Midbrain (tissue), 1 donor: ENCODE measurements around the gene CHMP3.
"Not testable (repeated sequence)": the region's sequence is repeated elsewhere in the genome, so short reads cannot be mapped to it uniquely, and the experiment has no call there.

Experiments used
- DNase-seq: peaks from one replicate; lab custom pipeline; 2025; lab: John Stamatoyannopoulos, UW

The CHMP3 gene

GRCh38 chr2:86549440-86549839 is 13.8 kb downstream of the CHMP3 start:
- DNase-seq = not testable (repeated sequence)

- not testable (repeated sequence) for DNase-seq
These were observed 14.3 kb downstream of the CHMP3 start for GRCh38 chr2:86548913-86549396.

GRCh38 chr2:86548165-86548912 is 14.9 kb downstream of the CHMP3 start:
- DNase-seq = not testable (repeated sequence)

GRCh38 chr2:86545296-86545924 is 17.8 kb downstream of the CHMP3 start:
- DNase-seq = not testable (repeated sequence)

- not testable (repeated sequence) for DNase-seq
These were observed 18.8 kb downstream of the CHMP3 start for GRCh38 chr2:86544278-86545099.

- no peak for DNase-seq
These were observed 19.4 kb downstream of the CHMP3 start for GRCh38 chr2:86543793-86544192.

GRCh38 chr2:86543335-86543734 is 19.9 kb downstream of the CHMP3 start:
- no peak for DNase-seq

GRCh38 chr2:86542814-86543213 is 20.4 kb downstream of the CHMP3 start:
- no peak for DNase-seq

GRCh38 chr2:86541334-86541733 is 21.9 kb downstream of the CHMP3 start:
- no peak for DNase-seq

GRCh38 chr2:86533589-86533988 is 29.7 kb downstream of the CHMP3 start:
- DNase-seq = no peak

- no peak for DNase-seq
These were observed 37.6 kb downstream of the CHMP3 start for GRCh38 chr2:86525421-86526340.

GRCh38 chr2:86523491-86523890 is 39.8 kb downstream of the CHMP3 start:
- no peak for DNase-seq

GRCh38 chr2:86522711-86523110 is 40.5 kb downstream of the CHMP3 start:
- no peak for DNase-seq

GRCh38 chr2:86521922-86522321 is 41.3 kb downstream of the CHMP3 start:
- DNase-seq = no peak

- no peak for DNase-seq
These were observed 43.1 kb downstream of the CHMP3 start for GRCh38 chr2:86520153-86520552.

GRCh38 chr2:86519349-86519748 is 43.9 kb downstream of the CHMP3 start:
- no peak for DNase-seq

GRCh38 chr2:86518481-86518880 is 44.8 kb downstream of the CHMP3 start:
- DNase-seq = peak; percentile 68

- no peak for DNase-seq
These were observed 49.1 kb downstream of the CHMP3 start for GRCh38 chr2:86513948-86514660.

- no peak for DNase-seq
These were observed 50.4 kb downstream of the CHMP3 start for GRCh38 chr2:86512892-86513291.

- DNase-seq = no peak
These were observed 51.2 kb downstream of the CHMP3 start for GRCh38 chr2:86512034-86512433.

- DNase-seq = no peak
These were observed 52.8 kb downstream of the CHMP3 start for GRCh38 chr2:86510436-86510933.
